Endothelial cell of umbilical vein (primary cell): ENCODE data around the gene ORC5. TPM values are rescaled to one million over a fixed set of nuclear protein-coding genes. Genes with fewer than 3 reads are reported as not detected.

ENCODE experiments used
- BruUV-seq: library from RNA; stranded (reverse); fragments of 400-500 nt; replicated peaks from 2 replicates; lab custom pipeline; 2021; lab: Mats Ljungman, UMichigan
- CTCF ChIA-PET: fragments of 300-600, 350-600 bp; sonication (Branson Sonifier 250); formaldehyde crosslinking; loops from one replicate; lab custom pipeline; 2021; ENCODE audit warnings: antibody characterized with exemption, inconsistent platforms; lab: Charles Lee
- POLR2A ChIA-PET: fragments of 300-600, 350-600 bp; sonication (Branson Sonifier 250); formaldehyde crosslinking; loops from one replicate; lab custom pipeline; 2021; ENCODE audit warnings: antibody characterized with exemption, inconsistent platforms; lab: Charles Lee
- DNase-seq: peaks from one replicate; pipeline ENCODE4 v3.0.0-alpha.2; 2011; ENCODE audit warnings: low read depth, low spot score
- FAIRE-seq: peaks from 2 replicates; lab custom pipeline; 2011; peaks lifted over from hg19 to GRCh38; lab: Jason Lieb, UNC
- H2AFZ ChIP-seq: 2 replicates; pipeline ENCODE4 v1.6.0; 2012; ENCODE audit warnings: low read depth, low read length, control low read depth, inconsistent platforms
- H3K27ac ChIP-seq: 2 replicates; pipeline ENCODE4 v1.5.1; 2011; ENCODE audit warnings: low read depth, mild to moderate bottlenecking, control low read depth, low read length, moderate library complexity; ENCODE audit not compliant: insufficient read depth
- H3K27me3 ChIP-seq, 2 experiments: 2 replicates each; pipeline versions ENCODE4 v1.6.0 to v1.6.1; 2011; ENCODE audit warnings: low read length in 2 of 2, mixed read lengths in 1 of 2; ENCODE audit not compliant: control insufficient read depth in 2 of 2, insufficient read depth in 2 of 2
- H3K36me3 ChIP-seq, 2 experiments: 2 replicates in 1 of 2; 3 replicates in 1 of 2; pipeline ENCODE4 v1.5.1; 2011; ENCODE audit warnings: low read length in 2 of 2, mild to moderate bottlenecking in 1 of 2, moderate library complexity in 1 of 2; ENCODE audit not compliant: control insufficient read depth in 2 of 2, insufficient read depth in 2 of 2; ENCODE audit errors: extremely low read depth in 1 of 2
- H3K4me1 ChIP-seq: 3 replicates; pipeline ENCODE4 v1.5.1; 2011; ENCODE audit warnings: mild to moderate bottlenecking, low read length; ENCODE audit not compliant: control insufficient read depth, insufficient read depth; ENCODE audit errors: extremely low read depth
- H3K4me2 ChIP-seq: 2 replicates; pipeline ENCODE4 v1.6.1; 2011; ENCODE audit warnings: low read length, control low read depth, mixed read lengths; ENCODE audit not compliant: insufficient read depth
- H3K4me3 ChIP-seq, 3 experiments: fragments of 200-600 bp in 1 of 3; sonication (generic), shearing (Covaris generic) in 1 of 3; replicated peaks in 1 of 3; 2 replicates each; pipeline ENCODE4 v1.5.1; 2011 to 2016; ENCODE audit warnings: control low read depth in 3 of 3, low read length in 3 of 3, mild to moderate bottlenecking in 2 of 3, inconsistent platforms in 1 of 3, low read depth in 1 of 3, moderate library complexity in 1 of 3; ENCODE audit not compliant: insufficient read depth in 1 of 3
- H3K79me2 ChIP-seq: 2 replicates; pipeline ENCODE4 v1.6.0; 2012; ENCODE audit warnings: low read length, inconsistent platforms; ENCODE audit not compliant: control insufficient read depth, insufficient read depth
- H3K9ac ChIP-seq: replicated peaks from 2 replicates; pipeline ENCODE3; 2011; ENCODE audit warnings: low read length, control low read depth; ENCODE audit not compliant: insufficient read depth; ENCODE audit errors: extremely low read depth
- H3K9me1 ChIP-seq: replicated peaks from 3 replicates; pipeline ENCODE4 v1.6.0; 2011; ENCODE audit warnings: mild to moderate bottlenecking, low read length; ENCODE audit not compliant: control insufficient read depth, insufficient read depth; ENCODE audit errors: extremely low read depth
- H3K9me3 ChIP-seq: replicated peaks from 2 replicates; pipeline ENCODE4 v1.5.1; 2012; ENCODE audit warnings: low read length, inconsistent platforms; ENCODE audit not compliant: control insufficient read depth, insufficient read depth
- H4K20me1 ChIP-seq: replicated peaks from 2 replicates; pipeline ENCODE3; 2011; ENCODE audit warnings: mild to moderate bottlenecking, low read length; ENCODE audit not compliant: control insufficient read depth, insufficient read depth; ENCODE audit errors: extremely low read depth
- EZH2 ChIP-seq: IDR thresholded peaks from 2 replicates; pipeline ENCODE4 v1.6.1; 2012; ENCODE audit warnings: borderline replicate concordance, low read depth, mild to moderate bottlenecking, moderate library complexity, low read length, inconsistent platforms; ENCODE audit not compliant: severe bottlenecking
- FOS ChIP-seq: IDR thresholded peaks from 2 replicates; pipeline ENCODE4 v1.6.1; 2011; ENCODE audit warnings: mild to moderate bottlenecking, low read length, moderate library complexity, borderline replicate concordance; ENCODE audit not compliant: insufficient read depth
- GATA2 ChIP-seq: IDR thresholded peaks from 2 replicates; pipeline ENCODE4 v1.7.0; 2011; ENCODE audit warnings: low read depth, mild to moderate bottlenecking, moderate library complexity, mixed read lengths, low read length; ENCODE audit not compliant: insufficient read length, insufficient read depth
- JUN ChIP-seq: IDR thresholded peaks from 2 replicates; pipeline ENCODE4 v1.6.1; 2011; ENCODE audit warnings: borderline replicate concordance, low read depth; ENCODE audit not compliant: insufficient read length, insufficient read depth
- MYC ChIP-seq: IDR thresholded peaks from one replicate; pipeline ENCODE4 v1.6.1; 2011; ENCODE audit warnings: mild to moderate bottlenecking, low read depth, low read length
- POLR2A ChIP-seq: IDR thresholded peaks from 2 replicates; pipeline ENCODE4 v1.6.1; 2012; ENCODE audit warnings: low read depth, mild to moderate bottlenecking, control low read depth, low read length
- POLR2AphosphoS5 ChIP-seq: IDR thresholded peaks from 2 replicates; pipeline ENCODE4 v1.6.1; 2012; ENCODE audit warnings: low read depth, mild to moderate bottlenecking, control low read depth, low read length, moderate library complexity; ENCODE audit not compliant: insufficient read depth
- dilution Hi-C: fragments of 300-500 bp; cut with MboI; formaldehyde crosslinking; loops from one replicate; pipeline ENCODE4 v1.15.0; 2019; ENCODE audit warnings: low sequenced_read_pairs; ENCODE audit not compliant: extremely low pct_ligation_motif_present
- intact Hi-C: fragments of 100-400 bp; cut with micrococcal nuclease; formaldehyde crosslinking; loops from one replicate; pipeline ENCODE4 v1.10.0; 2022
- polyA plus RNA-seq, 4 experiments: library from polyadenylated mRNA; depleted of rRNA in 3 of 4; stranded (reverse) in 3 of 4; unstranded in 1 of 4; fragments of >200 nt; gene quantifications; 2 replicates each; pipeline versions ENCODE4 v1.2.1 to v1.2.3, GENCODE V29; 2011 to 2012; ENCODE audit warnings: missing spikeins in 1 of 4
- total RNA-seq: library from RNA; stranded (reverse); gene quantifications from 2 replicates; pipeline ENCODE4 v1.2.3, GENCODE V29; 2021
- TF ChIP-seq, protein P1 (sequence below), 2 donors: IDR thresholded peaks; 1 replicate in 1 of 2; 2 replicates in 1 of 2; pipeline ENCODE4 v1.5.1; 2011; ENCODE audit warnings: low read length in 2 of 2, mild to moderate bottlenecking in 2 of 2, moderate library complexity in 2 of 2, control low read depth in 1 of 2, inconsistent platforms in 1 of 2, low read depth in 1 of 2; ENCODE audit not compliant: insufficient read depth in 1 of 2; ENCODE audit errors: extremely low read depth in 1 of 2
- TF ChIP-seq, protein P2 (sequence below): IDR thresholded peaks from 2 replicates; pipeline ENCODE4 v1.6.1; 2011; ENCODE audit not compliant: insufficient read depth, insufficient read length

Gene ORC5
- total and polyA plus RNA-seq, 2 donors (not counting 3 experiments of a cell fraction or from before 2014, with no cell fraction given), result 7.9 to 21.1 TPM

DNA sequence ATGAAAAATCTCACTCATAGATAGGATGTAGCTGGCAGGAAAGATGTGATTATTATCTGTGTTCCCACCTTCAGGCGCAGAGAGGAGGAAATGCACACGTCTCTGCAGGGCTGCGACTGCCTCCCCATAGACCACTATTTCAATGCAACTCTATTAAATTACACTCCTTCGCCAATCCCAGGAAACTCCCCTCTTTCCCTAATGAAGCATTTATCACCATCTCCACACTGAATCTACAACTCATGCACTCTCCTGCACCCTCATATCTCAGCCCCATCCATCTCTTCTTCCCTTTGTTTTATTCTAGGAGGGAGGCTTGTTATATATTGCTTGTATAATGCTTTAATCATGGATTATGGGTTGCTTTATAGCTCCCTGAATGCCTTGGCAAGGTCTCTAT is 116.6 kb downstream of the ORC5 start:
- ChIA-PET POLR2A (no interaction called here), CTCF (no interaction called here)
- FAIRE-seq, result no peak

More for the DNA sequence above, 116.6 kb downstream of the ORC5 start:
- BruUV-seq, result no TSS peak
- dilution Hi-C loops, result no loop called here
- H3K9ac ChIP-seq, result no peak overlapping the region
- H3K27me3 ChIP-seq, result no peaks in the 10 kb centered on the region
- no peak overlapping the region for H3K4me3 ChIP-seq
- no peak overlapping the region for H2AFZ ChIP-seq
- no peak overlapping the region for H3K27ac ChIP-seq
- TF ChIP-seq, protein P1, sequence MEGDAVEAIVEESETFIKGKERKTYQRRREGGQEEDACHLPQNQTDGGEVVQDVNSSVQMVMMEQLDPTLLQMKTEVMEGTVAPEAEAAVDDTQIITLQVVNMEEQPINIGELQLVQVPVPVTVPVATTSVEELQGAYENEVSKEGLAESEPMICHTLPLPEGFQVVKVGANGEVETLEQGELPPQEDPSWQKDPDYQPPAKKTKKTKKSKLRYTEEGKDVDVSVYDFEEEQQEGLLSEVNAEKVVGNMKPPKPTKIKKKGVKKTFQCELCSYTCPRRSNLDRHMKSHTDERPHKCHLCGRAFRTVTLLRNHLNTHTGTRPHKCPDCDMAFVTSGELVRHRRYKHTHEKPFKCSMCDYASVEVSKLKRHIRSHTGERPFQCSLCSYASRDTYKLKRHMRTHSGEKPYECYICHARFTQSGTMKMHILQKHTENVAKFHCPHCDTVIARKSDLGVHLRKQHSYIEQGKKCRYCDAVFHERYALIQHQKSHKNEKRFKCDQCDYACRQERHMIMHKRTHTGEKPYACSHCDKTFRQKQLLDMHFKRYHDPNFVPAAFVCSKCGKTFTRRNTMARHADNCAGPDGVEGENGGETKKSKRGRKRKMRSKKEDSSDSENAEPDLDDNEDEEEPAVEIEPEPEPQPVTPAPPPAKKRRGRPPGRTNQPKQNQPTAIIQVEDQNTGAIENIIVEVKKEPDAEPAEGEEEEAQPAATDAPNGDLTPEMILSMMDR (IDR thresholded peaks at IDR 0.05; ENCODE audit: extremely low read depth in 1 of 2, insufficient read depth in 1 of 2, low read depth in 1 of 2, low read length in 2 of 2), result no peak
- TF ChIP-seq GATA2 (no peak), MYC (no peak), EZH2 (no peak), JUN (no peak), POLR2AphosphoS5 (no peak), POLR2A (no peak), FOS (no peak)
- TF ChIP-seq, protein P2, sequence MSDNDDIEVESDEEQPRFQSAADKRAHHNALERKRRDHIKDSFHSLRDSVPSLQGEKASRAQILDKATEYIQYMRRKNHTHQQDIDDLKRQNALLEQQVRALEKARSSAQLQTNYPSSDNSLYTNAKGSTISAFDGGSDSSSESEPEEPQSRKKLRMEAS, result no peak
- no peaks in the 10 kb centered on the region for H3K4me1 ChIP-seq
- no peaks in the 10 kb centered on the region for H3K79me2 ChIP-seq
- no peaks in the 10 kb centered on the region for H3K36me3 ChIP-seq
- H3K9me1 ChIP-seq, result no peaks in the 10 kb centered on the region
- H4K20me1 ChIP-seq, result no peaks in the 10 kb centered on the region
- no peaks in the 10 kb centered on the region for H3K9me3 ChIP-seq
- no peak overlapping the region for H3K4me2 ChIP-seq
- intact Hi-C loops, result no loop called here
- no peak for DNase-seq
